C1 segment of cervical spinal cord (tissue), 14 donors: ENCODE measurements around the gene HMCN1.

ENCODE experiments used
- DNase-seq, 14 donors: peaks; one replicate each; lab custom pipeline; 2025; lab: John Stamatoyannopoulos, UW

HMCN1 gene

GRCh38 chr1:186236921-186237320, 502.7 kb downstream of the HMCN1 start:
- no peak for DNase-seq

DNA sequence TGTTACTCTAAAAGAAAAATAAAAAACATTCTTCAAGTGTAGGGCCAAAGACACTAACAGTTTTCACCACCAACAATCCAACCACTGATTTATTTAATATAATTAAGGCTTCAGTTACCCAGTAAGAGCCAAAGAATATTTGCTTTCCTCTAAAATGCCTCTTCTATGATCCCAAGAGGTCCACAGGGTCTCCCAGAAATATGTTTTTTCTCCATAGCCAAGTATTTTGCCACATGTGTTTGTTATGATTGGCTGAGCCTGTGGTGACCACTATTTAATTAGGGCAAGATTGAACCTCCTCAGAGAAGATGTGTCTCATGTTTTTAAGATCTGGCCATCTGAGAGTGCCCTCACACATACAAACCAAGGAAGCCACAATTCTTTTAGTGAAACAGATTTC, 505.0 kb downstream of the HMCN1 start:
- no peak for DNase-seq

DNA sequence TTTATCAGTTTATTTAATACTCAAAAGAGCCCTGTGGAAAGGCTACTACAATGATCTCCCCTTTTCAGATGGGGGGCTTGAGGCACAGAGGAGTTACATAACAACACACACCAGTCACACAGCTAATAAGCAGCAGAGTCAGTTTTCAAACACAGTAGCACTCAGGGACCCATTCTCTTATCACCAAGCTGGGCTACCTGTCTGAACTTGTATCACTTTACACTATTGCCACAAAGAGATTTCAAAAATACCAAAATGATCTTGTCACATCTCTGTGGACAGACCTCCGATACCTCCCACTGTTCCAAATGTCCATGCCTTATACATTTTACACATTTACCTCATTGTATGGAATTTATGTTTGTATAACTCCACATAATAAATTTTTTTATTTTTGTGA, 506.2 kb downstream of the HMCN1 start:
- DNase-seq: no peak
